Gastroesophageal sphincter (tissue), 4 donors: ENCODE results near the gene SLC38A10. TPM values are rescaled to one million over a fixed set of nuclear protein-coding genes. Genes with fewer than 3 reads are reported as not detected.

Experiments
- ATAC-seq: fragments of 150-250 bp; one replicate; pipeline ENCODE4 v1.9.1; 2016; ENCODE audit warnings: mild to moderate bottlenecking, moderate library complexity
- H3K27ac ChIP-seq, 4 donors: fragments of 200-600 bp; sonication (generic) in 3 of 4; 1 replicate in 3 of 4; 2 replicates in 1 of 4; pipeline ENCODE4 v1.5.1; 2016 to 2019
- H3K27me3 ChIP-seq: fragments of 200-600 bp; sonication (generic); one replicate; pipeline ENCODE4 v1.5.1; 2019
- H3K36me3 ChIP-seq, 2 donors: fragments of 200-600 bp; sonication (generic); one replicate each; pipeline ENCODE4 v1.5.1; 2019; ENCODE audit warnings: control low read depth in 1 of 2
- H3K4me1 ChIP-seq, 3 donors: fragments of 200-600 bp; sonication (generic); 1 replicate in 2 of 3; 2 replicates in 1 of 3; pipeline ENCODE4 v1.5.1; 2016 to 2019; ENCODE audit warnings: control low read depth in 2 of 3
- H3K4me3 ChIP-seq, 2 donors: fragments of 200-600 bp; sonication (generic); one replicate each; pipeline ENCODE4 v1.5.1; 2019; ENCODE audit warnings: mild to moderate bottlenecking in 1 of 2, moderate library complexity in 1 of 2
- H3K9me3 ChIP-seq, 3 donors: fragments of 200-600 bp; sonication (generic); one replicate each; pipeline ENCODE4 v1.5.1; 2017 to 2019; ENCODE audit warnings: control low read depth in 2 of 3
- EP300 ChIP-seq: sonication (generic); formaldehyde crosslinking; IDR thresholded peaks from one replicate; pipeline ENCODE4 v1.6.1; 2017; ENCODE audit warnings: antibody characterized with exemption, mild to moderate bottlenecking
- POLR2A ChIP-seq, 2 donors: fragments of 450-650 bp; IDR thresholded peaks; one replicate each; pipeline ENCODE4 v1.6.1; 2017; ENCODE audit warnings: antibody characterized with exemption in 2 of 2, mild to moderate bottlenecking in 2 of 2, moderate library complexity in 1 of 2
- POLR2AphosphoS5 ChIP-seq: sonication (generic); formaldehyde crosslinking; IDR thresholded peaks from one replicate; pipeline ENCODE4 v1.6.1; 2017; ENCODE audit warnings: antibody characterized with exemption
- WGBS, 2 donors: methylation state at CpG; one replicate each; pipeline ENCODE4 v1.1.5; 2018; ENCODE audit warnings: low coverage in 1 of 2; 5-methylcytosine and 5-hydroxymethylcytosine counted together
- total RNA-seq, 4 donors: library from RNA; depleted of rRNA; stranded (reverse); fragments of >200 nt; gene quantifications; one replicate each; pipeline ENCODE4 v1.1.0, GENCODE V29; 2016
- TF ChIP-seq, protein P1 (sequence below), 4 experiments: fragments of 200-600 bp in 2 of 4; fragments of 450-650 bp in 2 of 4; sonication (generic) in 1 of 4; IDR thresholded peaks; one replicate each; pipeline ENCODE4 v1.5.1; 2017 to 2019; ENCODE audit warnings: antibody characterized with exemption in 4 of 4, mild to moderate bottlenecking in 2 of 4, moderate library complexity in 2 of 4

SLC38A10 gene
- total RNA-seq, 4 donors from 2014 or later = 70.5 to 99.6 (median 81.8) TPM

DNA sequence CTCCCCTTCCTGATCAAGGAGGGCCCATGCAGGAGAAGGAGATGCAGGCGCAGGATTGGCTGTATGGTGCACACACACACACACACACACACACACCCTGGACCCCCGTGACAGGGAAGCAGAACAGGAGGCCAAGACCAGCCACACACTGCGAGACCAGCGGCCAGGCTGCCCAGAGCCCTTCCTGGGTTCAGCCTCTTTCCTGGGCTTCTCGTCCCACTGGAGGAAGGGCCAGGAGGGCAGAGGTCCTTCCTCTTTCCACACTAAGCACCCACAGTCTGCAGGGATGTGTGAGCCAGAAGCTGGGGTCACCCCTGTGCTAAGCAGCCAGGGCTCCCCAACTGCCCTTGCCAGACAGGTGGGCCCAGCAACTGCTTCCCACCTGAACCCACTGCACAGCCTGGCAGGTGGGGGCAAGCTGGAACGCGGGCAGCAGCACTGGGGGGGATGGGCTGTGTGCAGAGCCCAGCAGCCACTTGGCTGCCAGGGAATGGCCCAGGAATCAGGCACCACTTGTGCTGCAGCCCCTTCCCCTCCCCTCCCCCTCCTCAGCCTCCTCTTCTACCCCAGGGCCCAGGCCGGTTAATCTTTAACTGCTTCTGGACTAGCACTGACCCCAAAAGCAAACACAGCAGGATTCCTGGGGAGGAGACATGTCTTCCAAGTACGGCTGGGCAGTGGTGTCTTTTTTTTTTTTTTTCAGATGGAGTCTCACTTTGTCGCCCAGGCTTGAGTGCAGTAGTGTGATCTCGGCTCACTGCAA is 44.6 kb upstream of the SLC38A10 start:
- Histone ChIP-seq H3K4me1 (peaks cover 0 to 80% (median 33%) of the 10 kb centered on the region in 3 donors), H3K27ac (peak overlapping the region in 3 of 4 donors; percentile 99), H3K36me3 (no peaks in the 10 kb centered on the region), H3K27me3 (no peaks in the 10 kb centered on the region), H3K9me3 (no peaks in the 10 kb centered on the region), H3K4me3 (no peak overlapping the region)
- no peak for ATAC-seq
- TF ChIP-seq POLR2AphosphoS5 (no peak), POLR2A (IDR thresholded peaks at IDR 0.05) (no peak), EP300 (no peak)
- TF ChIP-seq, protein P1, sequence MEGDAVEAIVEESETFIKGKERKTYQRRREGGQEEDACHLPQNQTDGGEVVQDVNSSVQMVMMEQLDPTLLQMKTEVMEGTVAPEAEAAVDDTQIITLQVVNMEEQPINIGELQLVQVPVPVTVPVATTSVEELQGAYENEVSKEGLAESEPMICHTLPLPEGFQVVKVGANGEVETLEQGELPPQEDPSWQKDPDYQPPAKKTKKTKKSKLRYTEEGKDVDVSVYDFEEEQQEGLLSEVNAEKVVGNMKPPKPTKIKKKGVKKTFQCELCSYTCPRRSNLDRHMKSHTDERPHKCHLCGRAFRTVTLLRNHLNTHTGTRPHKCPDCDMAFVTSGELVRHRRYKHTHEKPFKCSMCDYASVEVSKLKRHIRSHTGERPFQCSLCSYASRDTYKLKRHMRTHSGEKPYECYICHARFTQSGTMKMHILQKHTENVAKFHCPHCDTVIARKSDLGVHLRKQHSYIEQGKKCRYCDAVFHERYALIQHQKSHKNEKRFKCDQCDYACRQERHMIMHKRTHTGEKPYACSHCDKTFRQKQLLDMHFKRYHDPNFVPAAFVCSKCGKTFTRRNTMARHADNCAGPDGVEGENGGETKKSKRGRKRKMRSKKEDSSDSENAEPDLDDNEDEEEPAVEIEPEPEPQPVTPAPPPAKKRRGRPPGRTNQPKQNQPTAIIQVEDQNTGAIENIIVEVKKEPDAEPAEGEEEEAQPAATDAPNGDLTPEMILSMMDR (IDR thresholded peaks at IDR 0.05) = no peak
- 20 to 23% methylated on average over 2 to 4 of the region's 11 CpGs for WGBS, 2 donors

GRCh38 chr17:81339191-81339533 is 44.1 kb upstream of the SLC38A10 start:
- Histone ChIP-seq H3K9me3 (no peaks in the 10 kb centered on the region), H3K27ac (peak overlapping the region in 3 of 4 donors; percentile 99), H3K27me3 (no peaks in the 10 kb centered on the region), H3K4me1 (peaks cover 0 to 85% (median 33%) of the 10 kb centered on the region in 3 donors), H3K4me3 (no peak overlapping the region), H3K36me3 (no peaks in the 10 kb centered on the region)
- ATAC-seq = no peak
- TF ChIP-seq, protein P1 (IDR thresholded peaks at IDR 0.05) = no peak
- TF ChIP-seq EP300 (no peak), POLR2A (IDR thresholded peaks at IDR 0.05) (no peak), POLR2AphosphoS5 (no peak)
- 50 to 51% methylated on average over 1 to 3 of the region's 4 CpGs for WGBS, 2 donors

DNA sequence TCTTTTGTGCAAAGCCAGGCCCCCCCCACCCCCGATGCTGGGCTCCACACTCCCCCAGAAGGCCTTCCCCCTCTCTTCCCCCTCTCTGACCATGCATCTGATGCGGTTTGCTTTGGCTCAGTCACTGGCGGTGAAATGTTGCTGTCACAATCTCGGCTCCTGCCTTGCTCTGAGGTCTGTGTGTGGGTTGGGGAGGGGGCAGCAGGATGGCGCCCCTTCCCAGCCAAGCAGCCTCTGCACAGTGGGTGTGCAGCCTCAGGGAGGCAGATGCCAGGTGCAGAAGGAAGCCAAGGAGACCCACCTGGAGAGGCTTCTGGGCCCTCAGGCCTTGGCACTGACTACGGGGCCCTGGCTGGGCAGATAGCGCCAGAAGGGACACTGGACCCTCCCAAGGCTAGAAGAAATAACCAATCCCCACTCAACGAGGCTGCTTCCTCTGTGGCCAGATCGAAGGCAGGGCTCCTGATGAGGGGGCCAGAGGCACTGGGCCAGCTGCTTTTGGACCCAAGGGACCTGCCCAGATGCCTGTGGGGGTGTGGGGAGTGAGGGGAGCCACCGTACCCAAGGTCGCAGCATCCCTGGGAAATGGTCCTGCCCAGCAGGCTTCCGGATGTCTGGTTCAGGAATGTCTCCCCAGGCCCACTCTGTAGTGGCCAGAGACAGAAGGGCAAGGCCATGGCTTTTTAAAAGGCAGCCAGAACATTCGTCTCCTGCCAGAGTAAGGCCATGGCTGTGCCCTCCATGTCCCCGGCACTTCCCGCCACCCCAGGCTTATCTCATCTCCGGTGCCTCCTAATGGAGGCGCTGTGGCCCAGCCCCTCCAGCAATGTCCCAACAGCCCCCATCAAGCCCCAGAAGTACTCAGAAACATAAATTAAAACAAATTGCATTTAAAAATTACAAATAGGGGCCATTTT is 43.4 kb upstream of the SLC38A10 start:
- no peaks in the 10 kb centered on the region for H3K27me3 ChIP-seq
- ATAC-seq = no peak
- H3K4me3 ChIP-seq = no peak overlapping the region
- TF ChIP-seq EP300 (no peak), POLR2A (IDR thresholded peaks at IDR 0.05) (no peak), POLR2AphosphoS5 (no peak)
- TF ChIP-seq, protein P1 (IDR thresholded peaks at IDR 0.05) = no peak
- H3K36me3 ChIP-seq = no peaks in the 10 kb centered on the region
- peaks cover 0 to 91% (median 33%) of the 10 kb centered on the region in 3 donors for H3K4me1 ChIP-seq
- peak overlapping the region in 3 of 4 donors; percentile 99 for H3K27ac ChIP-seq
- no peaks in the 10 kb centered on the region for H3K9me3 ChIP-seq
- 73 to 77% methylated on average over 2 to 6 of the region's 17 CpGs for WGBS, 2 donors

- TF ChIP-seq, protein P1 (IDR thresholded peaks at IDR 0.05) = no peak
- peak; percentile 81 for TF ChIP-seq POLR2AphosphoS5
- H3K4me1 ChIP-seq = peaks cover 0 to 87% (median 33%) of the 10 kb centered on the region in 3 donors
- peak overlapping the region in 3 of 4 donors; percentile 54 to 99 (median 99) for H3K27ac ChIP-seq
- no peaks in the 10 kb centered on the region for H3K9me3 ChIP-seq
- H3K36me3 ChIP-seq = no peaks in the 10 kb centered on the region
- 33 to 53% methylated on average over 2 to 6 of the region's 14 CpGs for WGBS, 2 donors
- no peaks in the 10 kb centered on the region for H3K27me3 ChIP-seq
- no peak overlapping the region for H3K4me3 ChIP-seq
- ATAC-seq = no peak
Observed at GRCh38 chr17:81337476-81337879, 42.4 kb upstream of the SLC38A10 start.
